Measurements from ENCODE around the gene GAGE1. TPM values are rescaled to one million over a fixed set of nuclear protein-coding genes. Genes with fewer than 3 reads are reported as not detected.

Gene GAGE1
- polyA plus RNA-seq, 4 donors, result not detected

Other genes starting within 250 kb of the GAGE1 start
- not detected for gene GAGE12C, start 66.8 kb upstream of the GAGE1 start, polyA plus RNA-seq
- gene GAGE12D, start 57.3 kb upstream of the GAGE1 start, polyA plus RNA-seq, result not detected
- not detected for gene GAGE12E, start 47.7 kb upstream of the GAGE1 start, polyA plus RNA-seq
- gene GAGE12F, start 38.2 kb upstream of the GAGE1 start, polyA plus RNA-seq, result not detected
- gene GAGE12G, start 28.6 kb upstream of the GAGE1 start, polyA plus RNA-seq, result not detected
- gene GAGE12H, start 19.1 kb upstream of the GAGE1 start, polyA plus RNA-seq, result not detected
- not detected for gene GAGE2A, start 9.5 kb upstream of the GAGE1 start, polyA plus RNA-seq
- not detected for gene PAGE1, start 97.0 kb downstream of the GAGE1 start, polyA plus RNA-seq
- gene PAGE4, start 230.3 kb downstream of the GAGE1 start, polyA plus RNA-seq, result not detected

All from small intestine (tissue), 4 donors.